Left renal pelvis (tissue), 4 donors: Measurements from ENCODE around the gene ZNF593OS. TPM values are rescaled to one million over a fixed set of nuclear protein-coding genes. Genes with fewer than 3 reads are reported as not detected.
A peak's percentile ranks its signal among the peaks of the same experiment; 100 is the strongest.

ENCODE experiments used
- DNase-seq, 4 donors: peaks; one replicate each; pipeline ENCODE4 v3.0.0-alpha.2; 2013; ENCODE audit warnings: low read depth in 4 of 4, low spot score in 3 of 4
- polyA plus RNA-seq, 4 donors: library from polyadenylated mRNA; unstranded; fragments of 120-200 nt; gene quantifications; one replicate each; pipeline ENCODE4 v1.2.1, GENCODE V29; 2013; ENCODE audit not compliant: insufficient read length in 4 of 4

The ZNF593OS gene
- polyA plus RNA-seq, 4 donors: 0.74 to 2.0 (median 1.2) TPM

DNA sequence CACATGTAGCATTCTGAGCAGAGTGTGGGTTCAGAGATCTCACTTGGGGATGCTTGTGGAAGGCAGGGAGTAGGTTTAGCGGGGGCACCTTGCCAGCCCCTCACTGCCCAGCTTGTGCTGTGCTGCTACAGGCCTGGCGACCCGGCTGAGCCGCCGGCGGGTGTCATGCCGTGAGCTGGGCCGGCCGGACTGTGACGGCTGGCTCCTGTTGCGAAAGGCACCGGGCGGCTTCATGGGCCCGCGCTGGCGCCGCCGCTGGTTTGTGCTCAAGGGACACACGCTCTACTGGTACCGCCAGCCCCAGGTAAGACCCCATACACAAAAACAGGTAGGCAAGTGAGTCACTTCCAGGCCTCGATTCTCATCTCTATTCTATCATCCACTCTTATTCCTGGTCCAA is 13.3 kb upstream of the ZNF593OS start:
- DNase-seq: no peak

DNA sequence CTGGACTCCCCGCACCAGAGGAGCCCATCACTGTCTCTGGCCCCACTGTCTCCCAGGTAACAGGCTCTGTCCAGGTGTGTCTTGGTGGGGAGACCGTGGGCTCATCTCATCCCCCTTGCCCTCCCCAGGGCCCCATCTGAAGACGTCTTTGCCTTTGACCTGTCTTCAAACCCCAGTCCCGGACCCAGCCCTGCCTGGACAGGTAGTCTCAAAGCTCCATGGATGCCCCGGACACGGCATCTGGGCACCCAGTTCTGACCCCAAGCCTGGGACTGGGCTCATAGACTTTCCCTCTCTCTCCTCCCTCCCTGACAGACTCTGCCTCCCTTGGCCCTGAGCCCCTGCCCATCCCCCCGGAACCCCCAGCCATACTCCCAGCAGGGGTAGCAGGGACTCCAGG is 12.5 kb upstream of the ZNF593OS start:
- no peak for DNase-seq

DNA sequence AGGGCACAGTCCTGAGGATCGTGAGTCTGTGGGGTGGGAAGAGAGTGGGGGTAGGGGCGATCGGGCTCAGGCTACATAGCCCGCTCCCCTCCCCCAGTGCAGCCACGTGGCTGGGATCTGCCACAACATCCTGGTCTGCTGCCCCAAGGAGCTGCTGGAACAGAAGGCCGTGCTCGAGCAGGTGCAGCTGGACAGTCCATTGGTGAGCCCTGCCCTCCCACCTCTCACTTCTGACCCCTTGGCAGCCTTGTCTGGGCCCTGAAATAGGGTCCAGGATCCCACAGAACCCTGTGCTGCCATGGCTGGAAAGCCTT is 10.7 kb upstream of the ZNF593OS start:
- no peak for DNase-seq

DNA sequence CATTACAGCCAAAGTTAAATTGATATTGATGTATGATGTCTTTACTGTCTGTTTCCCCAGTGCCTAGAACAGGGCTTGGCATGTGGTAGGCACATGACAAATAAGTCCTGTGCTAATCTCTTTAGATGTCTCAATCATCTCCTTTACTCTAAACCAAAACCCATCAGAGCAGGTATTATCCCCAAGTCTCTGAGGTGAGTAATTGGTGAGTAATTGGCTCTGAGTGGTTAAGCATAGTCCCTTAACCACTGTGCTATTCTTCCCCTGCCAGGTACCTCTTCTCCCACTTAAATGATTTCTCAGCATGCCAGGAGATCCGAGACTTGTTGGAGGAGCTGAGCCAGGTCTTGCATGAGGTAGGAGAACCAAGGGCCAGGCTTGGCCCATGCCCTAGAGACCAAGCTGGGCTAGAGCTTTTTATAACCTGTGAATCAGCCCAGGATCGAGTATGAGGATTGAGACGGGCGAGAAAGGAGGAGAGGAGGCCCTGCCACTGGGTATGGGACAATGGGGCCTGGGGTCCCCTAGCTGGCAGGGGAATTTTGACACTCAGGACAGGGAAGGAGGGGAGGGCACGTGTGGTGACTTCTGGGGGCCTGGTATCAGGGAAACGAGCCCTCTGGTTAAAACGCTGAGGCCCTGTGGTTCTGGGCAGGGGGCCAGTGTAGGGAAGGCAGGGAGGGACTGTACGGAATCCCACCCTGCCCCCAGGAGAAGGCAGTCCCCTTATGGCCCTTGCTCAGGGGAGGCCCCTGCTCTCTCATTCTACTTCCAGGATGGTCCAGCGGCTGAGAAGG is 10.2 kb upstream of the ZNF593OS start:
- DNase-seq: no peak

DNA sequence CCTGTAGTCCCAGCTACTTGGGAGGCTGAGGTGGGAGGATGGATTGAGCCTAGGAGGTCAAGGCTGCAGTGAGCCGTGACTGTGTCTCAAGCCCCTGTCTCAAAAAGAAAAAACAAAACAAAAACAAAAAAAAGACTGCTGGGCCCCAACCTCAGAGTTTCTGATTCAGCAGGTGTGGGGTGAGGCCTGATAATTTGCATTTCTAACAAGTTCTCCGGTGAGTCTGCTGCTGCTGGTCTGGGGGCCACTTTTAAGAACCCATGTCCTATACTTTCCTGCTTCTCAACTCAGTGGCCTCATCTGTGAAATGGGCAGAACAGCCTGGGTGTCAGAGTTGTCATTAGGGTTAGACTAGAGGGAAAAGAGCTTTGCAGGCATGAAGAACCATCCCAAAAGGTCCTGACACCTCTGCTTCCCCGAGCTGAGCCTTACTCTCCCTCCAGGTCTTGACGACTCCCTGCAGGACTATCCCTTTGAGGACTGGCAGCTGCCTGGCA is 8.4 kb upstream of the ZNF593OS start:
- no peak for DNase-seq

DNA sequence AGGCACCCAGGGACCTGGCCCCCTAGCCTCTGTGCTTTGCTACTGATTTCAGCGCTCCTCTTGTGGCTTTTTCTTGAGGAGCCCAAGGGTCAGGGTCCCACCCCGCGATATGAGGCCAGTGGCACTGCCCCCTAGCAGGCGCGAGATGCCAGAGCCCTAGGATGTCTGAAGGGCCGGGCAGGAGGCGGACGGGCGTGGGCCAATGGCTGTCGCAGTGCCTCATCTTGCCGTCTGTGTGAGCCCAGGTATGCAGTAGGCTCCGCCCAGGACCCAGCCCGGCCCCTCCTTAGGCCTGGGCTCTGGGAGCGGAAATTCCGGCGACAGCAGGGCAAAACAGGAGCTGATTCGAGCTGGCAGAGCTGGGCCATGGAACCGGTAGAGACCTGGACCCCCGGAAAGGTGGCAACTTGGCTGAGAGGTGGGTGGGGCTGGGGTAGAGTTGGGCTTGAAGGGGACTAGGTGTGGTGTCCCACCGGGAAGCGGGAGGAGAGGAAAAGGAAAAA is 5.6 kb upstream of the ZNF593OS start, which contains the start of gene CNKSR1:
CNKSR1 (plus strand) TSS at position 310 of the 503 bp plus-strand sequence; CDS start at position 367, 57 bp downstream.
- DNase-seq: no peak

DNA sequence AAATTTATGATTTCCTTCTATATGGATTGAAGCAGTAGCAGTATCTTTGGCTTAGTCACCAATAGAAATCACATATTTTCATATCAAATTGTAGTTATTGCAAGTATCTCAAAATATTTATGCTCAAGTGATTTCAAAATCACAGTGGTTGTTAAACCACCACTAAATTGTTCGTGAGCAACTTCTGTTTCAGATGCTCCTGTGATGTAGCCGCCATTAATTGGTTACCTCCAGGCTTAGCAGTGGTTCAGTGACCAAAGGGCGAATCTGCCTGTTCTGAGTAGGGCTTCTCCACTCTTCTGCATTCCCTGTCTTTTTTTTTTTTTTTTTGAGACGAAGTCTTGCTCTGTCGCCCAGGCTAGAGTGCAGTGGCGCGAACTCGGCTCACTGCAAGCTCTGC is 3.7 kb upstream of the ZNF593OS start:
- DNase-seq: no peak

DNA sequence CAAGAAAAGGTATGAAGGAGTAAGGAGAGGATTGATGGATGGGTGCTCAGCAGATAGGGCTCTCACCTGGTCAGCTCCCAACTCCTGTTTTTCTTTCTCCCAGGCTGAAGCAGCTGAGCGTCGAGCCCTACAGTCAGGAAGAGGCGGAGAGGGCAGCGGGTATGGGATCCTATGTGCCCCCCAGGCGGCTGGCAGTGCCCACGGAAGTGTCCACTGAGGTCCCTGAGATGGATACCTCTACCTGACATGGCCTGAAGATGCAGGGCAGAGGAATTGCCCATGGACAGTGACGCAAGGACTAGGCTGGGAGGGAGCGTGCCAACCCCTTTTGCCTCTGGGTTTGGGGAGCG is 1.2 kb downstream of the ZNF593OS start:
- no peak for DNase-seq

DNA sequence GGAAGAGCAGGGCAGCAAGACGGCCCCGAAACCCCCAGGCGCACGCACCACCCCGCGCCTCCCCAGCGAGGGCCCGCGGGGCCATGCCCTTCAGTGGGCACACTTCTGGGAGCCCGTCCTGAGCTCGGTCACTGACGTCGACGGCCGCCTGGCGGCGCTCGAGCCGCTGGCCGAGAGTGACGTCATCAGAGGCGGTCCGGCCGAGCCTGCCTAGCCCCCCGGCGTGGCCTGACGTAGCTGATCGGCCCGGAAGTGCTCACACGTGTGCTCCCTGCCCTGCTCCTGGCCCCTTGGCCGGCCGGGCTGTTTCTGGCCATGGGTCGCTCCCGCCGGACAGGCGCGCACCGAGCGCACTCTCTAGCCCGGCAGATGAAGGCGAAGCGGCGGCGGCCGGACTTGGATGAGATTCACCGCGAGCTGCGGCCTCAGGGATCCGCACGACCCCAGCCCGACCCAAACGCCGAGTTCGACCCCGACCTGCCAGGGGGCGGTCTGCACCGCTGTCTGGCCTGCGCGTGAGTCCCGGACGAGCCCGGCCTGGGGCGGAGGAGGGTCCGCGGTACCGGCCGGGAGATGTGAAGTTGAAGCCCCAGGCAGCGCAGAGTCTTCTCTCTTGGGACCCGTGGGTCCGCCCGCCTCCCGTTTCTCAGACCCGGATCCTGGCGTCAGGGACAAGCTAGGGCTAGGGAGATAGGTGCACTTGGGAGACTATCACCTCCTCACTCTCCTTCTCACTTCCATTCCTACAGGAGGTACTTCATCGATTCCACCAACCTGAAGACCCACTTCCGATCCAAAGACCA is 1.8 kb downstream of the ZNF593OS start, which contains the start of gene ZNF593:
ZNF593 (plus strand) TSS at position 240 of the 803 bp plus-strand sequence; CDS start at position 316, 76 bp downstream.
- peak; percentile 65 to 82 (median 79) for DNase-seq

DNA sequence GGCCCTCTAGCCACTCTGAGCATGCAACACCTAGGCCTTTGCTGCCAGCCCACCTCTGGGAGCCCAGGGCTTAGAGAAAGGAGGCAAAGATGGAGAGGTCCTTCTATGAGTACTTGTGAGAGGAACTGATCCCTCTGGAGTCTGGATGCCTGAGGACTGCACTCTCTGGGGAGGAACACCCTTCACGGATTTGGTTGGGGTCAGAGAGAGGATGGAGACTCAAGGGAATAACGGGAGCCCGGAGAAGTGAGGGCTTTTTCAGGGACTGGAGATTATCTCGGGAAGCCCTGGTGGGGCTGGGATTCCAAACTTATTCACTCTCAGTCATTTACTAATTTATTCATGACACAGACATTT is 2.5 kb downstream of the ZNF593OS start:
- no peak for DNase-seq

DNA sequence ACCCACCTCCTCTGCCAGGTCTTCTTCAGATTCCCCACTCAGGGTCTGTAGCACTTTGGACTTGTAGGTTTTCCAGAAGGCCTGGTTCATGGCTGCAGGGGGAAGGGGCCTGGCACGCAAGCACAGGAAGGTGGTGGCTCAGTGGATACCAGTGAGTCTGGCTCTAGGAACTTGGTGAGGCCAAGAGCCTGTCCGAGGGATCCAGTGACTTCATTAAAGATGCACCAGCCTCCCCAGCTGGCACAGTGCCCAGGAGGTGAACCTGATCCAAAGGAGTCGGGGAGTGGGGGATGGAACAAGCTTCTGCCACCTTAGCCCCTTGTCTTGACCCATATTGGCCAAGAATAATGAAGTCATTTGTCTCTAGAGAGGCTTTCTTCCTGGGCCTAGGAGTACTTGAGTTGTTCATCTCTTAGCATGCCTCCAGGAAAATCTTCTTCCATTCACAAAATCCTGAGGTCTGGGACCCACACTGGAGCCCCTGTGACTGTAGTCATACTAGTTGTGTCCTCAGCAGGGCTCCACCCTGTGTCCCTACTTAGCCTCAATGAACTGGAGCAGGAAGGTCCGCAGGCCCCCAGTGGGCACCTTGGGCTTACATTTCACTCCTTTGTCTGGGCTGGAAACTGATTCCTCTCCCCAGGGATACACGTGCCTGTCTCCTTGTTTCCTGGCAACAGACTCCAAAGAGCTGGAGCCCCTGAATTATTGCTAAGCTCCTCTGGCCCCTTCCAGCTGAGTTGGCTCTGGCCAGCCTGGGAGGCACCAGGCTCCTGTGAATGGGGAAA is 3.0 kb downstream of the ZNF593OS start, which contains the start of gene C1orf232:
C1orf232 (minus strand) TSS at position 554 of the 788 bp plus-strand sequence; CDS start at position 90, 464 bp downstream.
- no peak for DNase-seq

DNA sequence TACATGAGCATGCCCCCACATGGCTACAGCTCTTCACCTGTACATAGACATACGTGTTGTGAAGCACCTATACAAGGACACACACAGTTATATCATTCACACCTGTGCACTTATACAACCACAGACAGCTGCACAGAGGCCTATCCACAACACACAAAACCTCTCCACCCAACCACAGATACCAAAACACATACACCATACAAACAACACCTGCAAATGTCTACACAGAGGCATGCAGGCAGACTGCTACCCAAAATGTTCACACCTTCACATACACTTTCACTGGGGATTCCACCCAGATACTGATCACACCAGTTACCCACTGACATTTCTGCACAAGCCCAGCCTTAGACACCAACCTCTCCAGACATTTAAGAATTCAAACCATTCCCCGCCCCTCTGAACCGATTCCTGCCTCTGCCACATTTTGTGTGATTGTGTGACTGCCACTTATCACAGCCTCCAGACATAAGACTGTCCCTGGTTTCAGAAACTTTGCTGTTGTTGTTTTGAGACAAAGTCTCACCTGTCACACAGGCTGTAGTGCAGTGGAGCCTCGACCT is 4.8 kb downstream of the ZNF593OS start:
- DNase-seq: no peak

DNA sequence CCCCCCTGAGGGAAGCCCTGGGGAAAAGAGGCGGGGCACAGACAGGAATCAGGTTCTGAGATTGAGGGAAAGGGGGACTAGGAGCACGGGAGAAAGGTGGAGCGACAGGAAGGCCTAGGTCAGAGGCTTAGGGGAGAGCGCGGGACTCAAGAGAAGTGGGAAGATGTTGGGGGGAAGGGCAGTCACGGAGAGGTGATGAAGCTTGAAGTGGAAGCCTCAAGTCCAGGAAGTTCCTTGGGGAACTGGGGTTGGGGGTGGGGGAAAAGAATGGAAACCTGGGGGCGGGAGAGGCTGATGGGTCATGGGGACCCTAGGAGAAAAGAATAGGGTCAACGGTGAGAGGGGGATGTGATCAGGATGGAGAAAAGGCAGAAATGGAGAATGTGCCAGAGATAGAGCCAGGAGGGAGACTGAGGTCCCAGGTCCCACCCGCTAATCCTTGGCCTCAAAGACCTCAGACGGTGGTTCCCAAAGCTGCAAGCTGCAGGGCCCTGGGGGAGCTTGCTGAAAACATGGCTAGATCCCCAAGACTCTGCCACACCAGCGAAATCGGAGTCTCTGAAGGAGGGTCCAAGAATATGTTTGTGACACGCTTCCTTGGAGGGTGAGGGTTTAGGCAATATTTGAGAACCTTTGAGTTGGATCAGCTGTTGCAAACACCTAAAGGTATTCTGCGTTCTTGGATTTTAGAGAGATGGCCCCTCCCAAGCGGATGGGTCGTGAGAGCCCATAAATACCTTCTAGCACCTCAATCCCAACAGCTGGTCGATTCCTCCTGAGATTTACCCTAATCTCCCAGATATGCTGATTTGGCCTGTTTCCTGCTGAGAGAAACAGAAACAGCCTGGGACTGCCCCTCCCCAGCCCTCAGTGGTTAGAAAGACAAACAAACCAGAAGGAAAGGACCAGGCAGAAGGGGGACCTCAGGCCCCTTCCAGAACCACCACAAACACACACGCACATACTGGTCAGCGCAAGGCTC is 6.5 kb downstream of the ZNF593OS start:
- DNase-seq: no peak

DNA sequence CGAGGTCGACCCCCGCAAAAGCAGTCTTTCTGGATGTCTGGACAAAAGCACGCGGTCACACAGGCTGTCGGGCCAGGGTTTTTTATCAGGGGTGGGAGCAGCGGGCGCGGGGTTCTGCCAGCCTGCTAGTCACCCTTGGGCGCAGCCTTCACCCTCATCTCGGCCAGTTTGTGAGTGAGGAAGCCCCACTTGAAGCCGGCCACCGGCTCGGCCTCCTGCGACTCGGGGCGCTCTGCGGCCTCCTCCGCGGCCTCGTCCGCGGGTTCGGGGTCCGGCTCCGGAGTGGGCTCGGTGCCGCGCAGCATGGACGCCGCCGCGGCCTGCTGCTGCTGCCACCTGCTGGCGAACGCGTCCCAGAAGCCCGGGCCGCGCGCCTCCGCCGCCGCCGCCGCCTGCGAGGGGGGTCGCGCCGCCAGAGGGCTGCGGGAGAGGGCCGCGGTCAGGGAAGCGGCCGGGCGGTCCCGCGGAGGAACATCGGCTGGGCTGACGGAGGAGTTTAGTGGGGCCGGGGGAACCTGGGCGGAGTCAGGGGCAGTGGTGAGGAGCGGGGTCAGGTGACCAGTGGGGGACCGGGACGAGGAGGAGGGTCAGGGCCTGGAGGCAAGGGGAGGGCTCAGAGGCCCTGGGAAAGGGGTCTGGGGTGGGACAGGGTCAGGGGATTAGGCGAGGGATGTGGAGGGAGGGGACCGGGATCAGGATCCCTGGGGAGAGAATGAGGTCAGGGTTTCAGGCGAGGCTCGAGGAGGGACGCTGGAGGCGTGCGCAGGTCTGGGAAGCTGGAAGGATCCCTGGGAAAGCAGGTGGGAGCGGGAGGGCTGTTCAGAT is 7.4 kb downstream of the ZNF593OS start:
- DNase-seq: no peak

DNA sequence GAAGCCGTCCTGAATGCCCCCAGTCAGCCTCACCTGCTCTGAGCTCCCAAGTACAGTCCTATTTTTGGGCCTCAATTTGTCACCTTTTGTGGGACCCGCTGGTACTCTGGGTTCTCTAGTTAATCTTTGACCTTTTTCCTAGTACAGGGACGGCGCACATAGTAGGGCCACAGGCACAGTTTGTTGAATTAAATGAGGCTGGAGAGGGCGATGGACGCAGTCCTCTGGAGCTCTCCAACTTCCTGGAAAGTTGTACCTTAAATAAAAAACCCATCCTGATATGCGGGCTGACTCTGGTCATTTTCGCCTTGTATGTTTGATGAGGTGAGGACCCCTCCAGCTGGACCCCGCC is 8.0 kb downstream of the ZNF593OS start:
- no peak for DNase-seq

DNA sequence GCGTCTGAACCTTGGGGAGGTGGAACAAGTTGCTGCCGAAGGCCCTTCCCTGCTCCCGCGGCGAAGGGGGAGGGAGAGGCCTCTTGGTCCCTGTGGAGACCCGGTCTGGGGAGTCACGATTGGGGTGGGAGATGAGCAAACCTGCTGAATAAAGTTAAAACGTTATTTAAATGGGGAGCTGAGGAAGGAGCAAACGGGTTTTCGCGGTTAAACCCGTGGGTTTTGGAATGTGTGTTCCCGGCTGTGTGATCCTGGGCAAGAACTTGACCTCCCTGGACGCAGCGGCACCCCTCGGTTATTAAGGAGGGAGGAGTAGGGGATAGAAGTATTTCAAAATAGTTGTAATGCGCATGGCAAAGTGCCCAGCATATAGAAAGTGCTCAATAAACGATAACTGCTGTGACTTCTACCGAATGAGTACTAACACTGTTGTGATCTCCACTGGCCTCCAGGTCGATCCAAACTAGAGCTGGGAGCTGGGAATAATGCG is 9.4 kb downstream of the ZNF593OS start:
- DNase-seq: no peak

DNA sequence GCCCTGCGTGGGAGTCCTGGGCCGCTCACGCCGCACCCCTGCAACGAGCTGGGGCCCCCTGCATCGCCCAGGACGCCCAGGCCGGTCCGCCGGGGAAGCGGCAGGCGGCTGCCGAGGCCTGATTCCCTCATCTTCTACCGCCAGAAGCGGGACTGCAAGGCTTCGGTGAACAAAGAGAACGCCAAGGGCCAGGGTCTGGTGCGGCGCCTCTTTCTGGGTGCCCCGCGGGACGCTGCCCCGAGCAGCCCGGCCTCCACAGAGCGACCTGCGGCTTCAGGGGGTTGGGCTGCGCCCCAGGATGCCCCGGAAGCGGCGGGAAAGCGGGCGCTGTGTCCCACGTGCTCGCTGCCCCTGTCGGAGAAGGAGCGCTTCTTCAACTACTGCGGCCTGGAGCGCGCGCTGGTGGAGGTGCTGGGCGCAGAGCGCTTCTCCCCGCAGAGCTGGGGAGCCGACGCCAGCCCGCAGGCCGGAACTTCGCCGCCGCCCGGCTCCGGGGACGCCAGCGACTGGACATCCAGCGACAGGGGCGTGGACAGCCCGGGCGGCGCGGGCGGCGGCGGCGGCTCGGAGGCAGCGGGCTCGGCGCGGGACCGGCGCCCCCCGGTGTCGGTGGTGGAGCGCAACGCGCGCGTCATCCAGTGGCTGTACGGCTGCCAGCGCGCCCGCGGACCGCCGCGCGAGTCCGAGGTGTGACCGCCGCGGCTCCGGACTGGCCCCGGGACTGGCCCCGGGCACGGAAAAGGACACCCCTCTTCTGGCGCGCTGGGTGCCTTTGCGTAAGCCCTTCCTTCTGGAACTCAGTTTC is 10.0 kb downstream of the ZNF593OS start:
- DNase-seq: no peak
